Ishikawa (cell line): ENCODE results near the gene FOXK1.

Experiments used
- CEBPB ChIP-seq: IDR thresholded peaks from 2 replicates; pipeline ENCODE4 v1.6.1; 2012
- CREB1 ChIP-seq: IDR thresholded peaks from 2 replicates; pipeline ENCODE4 v1.6.1; 2012; ENCODE audit warnings: low read depth
- EGR1 ChIP-seq: IDR thresholded peaks from 2 replicates; pipeline ENCODE4 v1.6.1; 2012
- EP300 ChIP-seq: IDR thresholded peaks from 2 replicates; pipeline ENCODE4 v1.6.1; 2012; ENCODE audit warnings: borderline replicate concordance
- FOXM1 ChIP-seq: IDR thresholded peaks from 2 replicates; pipeline ENCODE4 v1.6.1; 2012; ENCODE audit warnings: low read depth, borderline replicate concordance
- MAX ChIP-seq: IDR thresholded peaks from 2 replicates; pipeline ENCODE4 v1.6.1; 2012
- NFIC ChIP-seq: IDR thresholded peaks from 2 replicates; pipeline ENCODE4 v1.6.1; 2012
- RAD21 ChIP-seq: IDR thresholded peaks from 2 replicates; pipeline ENCODE4 v1.6.1; 2012; ENCODE audit warnings: low read depth
- REST ChIP-seq: IDR thresholded peaks from 2 replicates; pipeline ENCODE4 v1.6.1; 2012; ENCODE audit warnings: low read depth, mild to moderate bottlenecking
- TAF1 ChIP-seq: IDR thresholded peaks from 2 replicates; pipeline ENCODE4 v1.6.1; 2012; ENCODE audit warnings: low read depth, mild to moderate bottlenecking
- TCF12 ChIP-seq: IDR thresholded peaks from 2 replicates; pipeline ENCODE4 v1.6.1; 2012; ENCODE audit warnings: low read depth
- TEAD4 ChIP-seq: IDR thresholded peaks from 2 replicates; pipeline ENCODE4 v1.6.1; 2012
- YY1 ChIP-seq: IDR thresholded peaks from 2 replicates; pipeline ENCODE4 v1.6.1; 2012; ENCODE audit warnings: low read depth
- ZBTB7A ChIP-seq: IDR thresholded peaks from 2 replicates; pipeline ENCODE4 v1.6.1; 2012; ENCODE audit warnings: low read depth
- TF ChIP-seq, protein P1 (sequence below): IDR thresholded peaks from 2 replicates; pipeline ENCODE4 v1.6.1; 2012

FOXK1 gene

DNA sequence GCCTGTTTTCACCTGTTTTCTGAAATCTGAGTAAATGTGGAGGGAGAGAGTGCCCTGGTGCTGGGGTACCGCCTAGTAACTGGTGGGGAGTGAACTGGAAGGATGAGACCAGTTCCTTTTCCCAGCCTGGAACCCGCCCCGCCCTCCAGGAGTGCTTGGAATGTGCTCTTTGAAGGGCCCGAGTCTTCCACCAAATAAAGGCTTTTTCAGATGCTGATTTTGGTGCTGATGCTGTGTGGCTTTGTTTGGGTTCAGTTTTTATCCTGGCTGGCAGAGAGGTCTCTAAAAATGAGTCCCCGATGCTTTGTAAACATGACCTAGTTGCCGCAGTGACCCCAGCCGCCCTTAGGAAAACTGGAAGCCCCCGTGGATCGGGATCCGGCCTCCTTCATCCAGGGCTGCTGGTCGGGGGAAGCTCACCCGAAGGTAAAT is 25.9 kb downstream of the FOXK1 start:
- TF ChIP-seq, protein P1, sequence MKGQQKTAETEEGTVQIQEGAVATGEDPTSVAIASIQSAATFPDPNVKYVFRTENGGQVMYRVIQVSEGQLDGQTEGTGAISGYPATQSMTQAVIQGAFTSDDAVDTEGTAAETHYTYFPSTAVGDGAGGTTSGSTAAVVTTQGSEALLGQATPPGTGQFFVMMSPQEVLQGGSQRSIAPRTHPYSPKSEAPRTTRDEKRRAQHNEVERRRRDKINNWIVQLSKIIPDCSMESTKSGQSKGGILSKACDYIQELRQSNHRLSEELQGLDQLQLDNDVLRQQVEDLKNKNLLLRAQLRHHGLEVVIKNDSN, result no peak
- TF ChIP-seq YY1 (no peak), EP300 (no peak), CEBPB (no peak), REST (no peak), EGR1 (no peak), ZBTB7A (no peak), NFIC (no peak), TEAD4 (no peak), FOXM1 (no peak), MAX (no peak), RAD21 (no peak), TAF1 (no peak), TCF12 (no peak), CREB1 (no peak)

DNA sequence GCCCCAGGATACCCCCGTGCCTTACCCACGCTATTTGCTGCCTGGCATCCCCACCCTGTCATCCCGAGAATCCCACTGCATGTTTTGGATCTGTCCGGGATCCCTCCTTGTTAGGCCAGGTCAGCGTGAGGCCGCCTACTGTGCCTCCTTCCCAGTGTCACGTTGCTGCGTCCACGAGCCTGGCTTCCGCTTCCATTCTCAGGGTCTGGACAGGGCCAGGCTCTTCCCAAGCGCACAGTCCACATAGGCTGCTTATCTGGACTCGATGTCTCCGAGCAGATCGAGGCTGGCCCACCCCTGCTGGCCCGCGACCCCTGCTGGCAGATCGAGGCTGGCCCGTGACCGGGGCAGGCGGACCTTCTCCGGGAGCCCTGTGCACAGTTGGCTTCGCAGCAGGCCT is 27.1 kb downstream of the FOXK1 start:
- TF ChIP-seq NFIC (no peak), YY1 (no peak), REST (no peak), TEAD4 (no peak), FOXM1 (no peak), RAD21 (no peak)

DNA sequence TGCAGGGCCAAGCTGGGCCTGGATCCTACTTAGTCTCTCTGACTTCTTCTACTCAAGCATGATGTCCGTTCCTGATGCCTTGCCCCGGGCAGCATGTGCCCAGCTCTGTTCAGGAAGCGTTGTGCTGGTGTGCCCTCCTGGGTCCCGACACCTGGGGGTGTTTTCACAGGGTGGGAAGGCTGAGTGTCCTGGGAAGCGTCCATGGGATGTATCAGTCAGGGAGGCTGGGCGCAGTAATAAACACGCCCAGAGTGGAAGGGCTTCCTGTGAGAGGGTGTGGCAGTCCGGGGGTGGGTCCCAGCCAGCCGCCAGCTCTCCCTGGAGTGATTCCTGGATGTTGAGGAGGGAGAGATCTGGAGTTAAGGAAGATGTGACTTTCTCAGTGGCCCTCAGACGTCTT is 29.0 kb downstream of the FOXK1 start:
- TF ChIP-seq TCF12 (no peak), TAF1 (no peak), RAD21 (no peak), MAX (no peak), REST (no peak), TEAD4 (no peak), NFIC (no peak), CEBPB (no peak), ZBTB7A (no peak), CREB1 (no peak), YY1 (no peak), EP300 (no peak), EGR1 (no peak), FOXM1 (no peak)
- TF ChIP-seq, protein P1, result no peak

DNA sequence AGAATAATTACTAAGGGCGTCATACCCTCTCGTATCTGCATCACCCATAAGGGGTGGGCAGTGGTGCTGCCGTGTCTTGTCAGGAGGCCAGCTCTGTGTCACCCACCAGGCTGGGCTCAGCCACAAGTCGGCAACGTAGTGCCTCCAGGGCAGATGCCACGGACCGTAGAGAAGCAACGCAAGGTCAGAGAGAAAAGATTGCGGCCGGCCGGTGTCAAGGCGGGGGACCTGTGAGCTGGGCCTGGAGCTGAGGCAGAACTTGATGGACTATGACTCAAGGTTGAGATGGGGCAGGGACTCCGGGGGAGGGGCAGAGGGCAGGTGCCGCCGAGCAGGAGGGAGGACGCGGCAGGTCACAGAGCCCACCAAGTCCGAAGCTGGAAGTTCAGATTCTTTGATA is 29.5 kb downstream of the FOXK1 start:
- TF ChIP-seq EGR1 (no peak), MAX (no peak), EP300 (no peak), YY1 (no peak), TAF1 (no peak), FOXM1 (no peak), ZBTB7A (no peak), TCF12 (no peak), RAD21 (no peak), TEAD4 (no peak), CEBPB (no peak), NFIC (no peak), CREB1 (no peak), REST (no peak)
- TF ChIP-seq, protein P1, result no peak
